Measurements from ENCODE around the gene LARGE2.
"Not testable (repeated sequence)": the region's sequence is repeated elsewhere in the genome, so short reads cannot be mapped to it uniquely, and the experiment has no call there.

LARGE2 gene

GRCh38 chr11:45896422-45896984, 26.0 kb upstream of the LARGE2 start:
- peak; percentile 85 for DNase-seq

GRCh38 chr11:45897556-45897955, 24.9 kb upstream of the LARGE2 start:
- no peak for DNase-seq

GRCh38 chr11:45899086-45899447, 23.4 kb upstream of the LARGE2 start:
- DNase-seq: no peak

GRCh38 chr11:45899448-45900174, 22.8 kb upstream of the LARGE2 start:
- peak; percentile 96 for DNase-seq

GRCh38 chr11:45900175-45900800, 22.2 kb upstream of the LARGE2 start:
- peak; percentile 69 for DNase-seq

- DNase-seq: peak; percentile 22
Observed at GRCh38 chr11:45900916-45901617, 21.4 kb upstream of the LARGE2 start.

GRCh38 chr11:45901626-45902025, 20.8 kb upstream of the LARGE2 start:
- DNase-seq: no peak

GRCh38 chr11:45902452-45903380, 19.7 kb upstream of the LARGE2 start:
- DNase-seq: no peak

GRCh38 chr11:45904309-45904915, 18.0 kb upstream of the LARGE2 start:
- no peak for DNase-seq

GRCh38 chr11:45905095-45905494, 17.4 kb upstream of the LARGE2 start:
- DNase-seq: no peak

GRCh38 chr11:45905576-45905975, 16.9 kb upstream of the LARGE2 start:
- not testable (repeated sequence) for DNase-seq

GRCh38 chr11:45906096-45906682, 16.3 kb upstream of the LARGE2 start:
- DNase-seq: no peak

- no peak for DNase-seq
Observed at GRCh38 chr11:45906965-45907611, 15.4 kb upstream of the LARGE2 start, which contains the start of gene FREY1. FREY1 (minus strand) TSS chr11:45907271; CDS start chr11:45907245, 26 bp downstream.

GRCh38 chr11:45907911-45908370, 14.5 kb upstream of the LARGE2 start:
- DNase-seq: peak; percentile 40

GRCh38 chr11:45909594-45910475, 12.6 kb upstream of the LARGE2 start:
- DNase-seq: no peak

- no peak for DNase-seq
Observed at GRCh38 chr11:45910623-45911022, 11.8 kb upstream of the LARGE2 start.

- DNase-seq: no peak
Observed at GRCh38 chr11:45913514-45913913, 8.9 kb upstream of the LARGE2 start.

- no peak for DNase-seq
Observed at GRCh38 chr11:45913942-45914635, 8.4 kb upstream of the LARGE2 start.

GRCh38 chr11:45915446-45915845, 7.0 kb upstream of the LARGE2 start:
- DNase-seq: no peak

All from eye (tissue), 1 donor.